Activated naive CD8-positive, alpha-beta T cell treated with anti-CD3 and anti-CD28 coated beads, Interleukin-2, amount 10 ng/mL, durations not matched to agents 7 days and 5 days (primary cell): Measurements from ENCODE around the gene MAP2K4. TPM values are rescaled to one million over a fixed set of nuclear protein-coding genes. Genes with fewer than 3 reads are reported as not detected.

Source experiments
- ATAC-seq: fragments of 150-1000 bp; cut with Tn5 transposase; one replicate; pipeline ENCODE4 v1.10.0; 2021; ENCODE audit warnings: low read depth, moderate library complexity
- POLR2A ChIA-PET: fragments of 350-600 bp; sonication (Branson Sonifier 250); formaldehyde crosslinking; loops from one replicate; lab custom pipeline; 2021; ENCODE audit warnings: antibody characterized with exemption; lab: Charles Lee
- DNase-seq: peaks from one replicate; pipeline ENCODE4 v3.0.0; 2021
- H3K27ac Mint-ChIP-seq: one replicate; pipeline ENCODE4 v1.8.0; 2022; ENCODE audit warnings: mild to moderate bottlenecking, mixed read lengths
- H3K27me3 Mint-ChIP-seq: one replicate; pipeline ENCODE4 v1.8.0; 2022; ENCODE audit warnings: mild to moderate bottlenecking, moderate library complexity, mixed read lengths
- H3K36me3 Mint-ChIP-seq: one replicate; pipeline ENCODE4 v1.8.0; 2021; ENCODE audit warnings: mild to moderate bottlenecking, mixed read lengths
- H3K4me1 Mint-ChIP-seq: one replicate; pipeline ENCODE4 v1.8.0; 2021; ENCODE audit warnings: mixed read lengths
- H3K4me3 Mint-ChIP-seq: one replicate; pipeline ENCODE4 v1.8.0; 2022; ENCODE audit warnings: mild to moderate bottlenecking, moderate library complexity, mixed read lengths
- H3K9me3 Mint-ChIP-seq: one replicate; pipeline ENCODE4 v1.8.0; 2021; ENCODE audit warnings: mixed read lengths
- total RNA-seq, 2 experiments: library from RNA; stranded (reverse); gene quantifications; one replicate each; pipeline ENCODE4 v1.2.3, GENCODE V29; 2021

MAP2K4 gene
- total RNA-seq, 2 experiments from 2014 or later = 44.6 to 47.1 TPM

DNA sequence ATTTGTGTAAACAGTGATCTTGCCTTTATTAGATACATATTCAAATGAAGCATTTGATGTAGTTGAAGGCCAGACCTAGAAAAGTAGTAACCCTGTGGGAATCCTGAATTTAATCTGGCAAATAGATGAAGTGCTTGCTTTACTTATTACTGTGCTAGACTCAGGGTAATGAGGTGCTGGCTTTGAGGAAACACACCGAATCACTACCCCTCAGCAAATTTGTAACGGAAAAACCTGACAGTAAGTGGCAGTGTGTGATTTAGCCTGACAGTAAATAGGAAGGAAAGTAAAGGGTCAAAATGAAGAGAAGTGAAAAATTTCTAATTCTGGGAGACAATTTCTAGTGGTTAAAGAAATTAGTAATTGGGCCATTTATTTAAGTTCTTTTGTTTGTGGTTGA, 90.2 kb downstream of the MAP2K4 start:
- no peak overlapping the region for H3K27ac Mint-ChIP-seq

DNA sequence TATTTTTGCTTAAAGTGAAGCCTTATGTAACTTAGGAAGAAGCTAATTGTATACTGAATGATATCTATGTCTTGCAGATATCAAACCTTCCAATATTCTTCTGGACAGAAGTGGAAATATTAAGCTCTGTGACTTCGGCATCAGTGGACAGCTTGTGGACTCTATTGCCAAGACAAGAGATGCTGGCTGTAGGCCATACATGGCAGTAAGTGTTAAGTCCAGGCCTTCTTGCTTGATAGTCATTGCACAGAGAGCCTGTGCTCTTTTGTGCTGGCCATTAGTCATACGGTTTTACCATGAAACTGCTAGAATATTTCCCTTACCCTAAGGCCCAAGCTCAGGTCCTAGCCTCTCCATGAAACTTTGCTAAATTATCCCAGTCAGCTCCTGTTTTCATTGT, 92.5 kb downstream of the MAP2K4 start:
- no peaks in the 10 kb centered on the region for H3K27me3 Mint-ChIP-seq
- H3K4me3 Mint-ChIP-seq = no peak overlapping the region
- DNase-seq (no peak), ATAC-seq (no peak)
- POLR2A ChIA-PET = no interaction called here
- H3K36me3 Mint-ChIP-seq = peaks cover 57% of the 10 kb centered on the region
- H3K27ac Mint-ChIP-seq = no peak overlapping the region
- no peaks in the 10 kb centered on the region for H3K9me3 Mint-ChIP-seq
- H3K4me1 Mint-ChIP-seq = peaks cover 2% of the 10 kb centered on the region

More for the DNA sequence above, 90.2 kb downstream of the MAP2K4 start:
- H3K4me1 Mint-ChIP-seq = peaks cover 4% of the 10 kb centered on the region
- no peaks in the 10 kb centered on the region for H3K27me3 Mint-ChIP-seq
- DNase-seq = no peak
- peaks cover 46% of the 10 kb centered on the region for H3K36me3 Mint-ChIP-seq
- no peaks in the 10 kb centered on the region for H3K9me3 Mint-ChIP-seq
- no peak overlapping the region for H3K4me3 Mint-ChIP-seq
- POLR2A ChIA-PET = no interaction called here
- no peak for ATAC-seq

DNA sequence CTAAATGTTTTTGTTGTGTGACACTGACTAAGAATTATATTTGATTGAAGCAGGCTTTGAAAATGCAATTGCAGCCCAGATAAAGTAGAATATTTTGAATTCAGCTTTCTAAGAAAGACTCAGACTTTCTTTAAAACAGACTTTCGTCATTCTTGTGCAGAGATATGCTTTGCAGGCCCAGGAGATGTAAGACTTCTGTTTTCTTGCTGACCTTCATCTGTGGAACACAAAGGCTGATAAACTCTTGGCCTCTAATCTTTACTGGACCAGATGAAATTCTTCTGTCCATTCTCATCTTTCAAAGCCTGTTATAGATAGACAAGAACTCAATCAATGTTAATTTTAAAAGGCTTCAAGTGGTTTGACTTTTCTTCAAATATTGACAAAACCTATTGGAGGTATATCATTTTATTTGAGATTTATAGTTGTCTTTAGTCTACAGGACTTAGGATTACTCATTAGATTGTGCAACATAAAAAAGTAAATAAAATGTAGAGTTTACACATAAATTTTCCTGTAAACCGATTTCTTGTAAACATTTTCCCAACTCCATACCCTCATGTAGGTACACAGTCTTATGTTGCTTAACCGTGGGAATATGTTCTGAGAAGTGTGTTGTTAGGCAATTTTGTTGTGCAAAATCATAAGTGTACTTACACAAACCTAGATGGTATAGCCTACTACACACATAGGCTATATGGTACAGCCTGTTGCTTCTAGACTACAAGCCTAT, 94.2 kb downstream of the MAP2K4 start:
- Mint-ChIP-seq H3K36me3 (peaks cover 69% of the 10 kb centered on the region), H3K4me3 (no peak overlapping the region), H3K9me3 (no peaks in the 10 kb centered on the region), H3K27me3 (no peaks in the 10 kb centered on the region), H3K4me1 (peaks cover 2% of the 10 kb centered on the region), H3K27ac (no peak overlapping the region)
- ATAC-seq (no peak), DNase-seq (no peak)
- POLR2A ChIA-PET = no interaction called here

DNA sequence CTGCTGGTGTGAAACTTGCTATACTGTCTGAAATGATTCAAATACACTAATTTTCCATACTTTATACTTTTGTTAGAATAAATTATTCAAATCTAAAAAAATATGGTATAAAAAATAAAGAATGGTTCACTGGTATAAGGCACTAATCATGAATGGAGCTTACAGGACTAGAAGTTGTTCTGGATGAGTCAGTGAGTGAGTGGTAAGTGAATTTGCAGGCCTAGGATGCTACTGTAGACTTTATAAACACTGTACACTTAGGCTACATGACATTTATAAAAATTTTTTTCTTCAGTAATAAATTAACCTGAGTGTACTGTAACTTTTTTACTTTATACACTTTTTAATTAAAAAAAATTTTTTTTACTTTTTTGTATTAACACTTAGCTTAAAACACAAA, 95.5 kb downstream of the MAP2K4 start:
- no peaks in the 10 kb centered on the region for H3K27me3 Mint-ChIP-seq
- POLR2A ChIA-PET = no interaction called here
- no peak overlapping the region for H3K27ac Mint-ChIP-seq
- H3K36me3 Mint-ChIP-seq = peaks cover 66% of the 10 kb centered on the region
- DNase-seq = no peak
- peaks cover 2% of the 10 kb centered on the region for H3K4me1 Mint-ChIP-seq
- ATAC-seq = no peak
- no peaks in the 10 kb centered on the region for H3K9me3 Mint-ChIP-seq
- no peak overlapping the region for H3K4me3 Mint-ChIP-seq

DNA sequence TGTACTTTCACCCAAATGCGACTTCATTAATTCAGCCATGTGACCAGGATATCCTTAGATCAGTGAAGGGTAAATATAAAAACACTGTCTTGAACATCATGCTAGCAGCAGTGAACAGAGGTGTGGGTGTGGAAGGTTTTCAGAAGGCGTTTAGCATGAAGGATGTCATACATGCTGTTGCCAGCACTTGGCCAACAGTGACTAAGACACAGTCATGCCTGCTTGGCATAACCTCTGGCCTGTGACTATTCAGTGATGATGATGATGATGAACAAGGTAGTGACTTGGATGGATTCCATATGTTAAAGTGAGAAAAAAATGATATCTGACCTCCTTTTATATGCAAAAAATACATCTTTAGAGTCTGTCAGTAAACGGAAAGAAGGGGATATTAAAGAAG, 97.9 kb downstream of the MAP2K4 start:
- DNase-seq (no peak), ATAC-seq (no peak)
- Mint-ChIP-seq H3K27ac (no peak overlapping the region), H3K9me3 (no peaks in the 10 kb centered on the region), H3K4me1 (no peaks in the 10 kb centered on the region), H3K36me3 (peaks cover 55% of the 10 kb centered on the region), H3K27me3 (no peaks in the 10 kb centered on the region), H3K4me3 (no peak overlapping the region)
- POLR2A ChIA-PET = no interaction called here

DNA sequence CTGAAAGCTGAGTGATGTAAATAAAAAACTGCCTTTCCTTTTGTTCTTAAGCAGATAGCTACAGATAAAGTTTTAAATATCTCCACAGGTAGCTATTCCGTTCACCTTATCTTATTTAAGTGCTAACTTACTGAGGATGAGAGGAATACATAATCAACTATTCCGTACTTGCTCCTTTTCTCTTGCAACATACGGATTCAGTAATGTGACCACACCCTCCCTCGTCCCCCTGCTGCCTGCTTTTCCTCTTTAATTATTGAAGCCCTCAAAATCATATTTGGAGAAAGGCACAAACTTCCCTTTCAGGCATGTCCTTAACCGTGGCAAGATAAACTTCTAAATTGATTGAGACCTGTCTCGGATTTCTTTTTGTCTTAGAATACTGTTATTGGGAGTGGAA, 101.4 kb downstream of the MAP2K4 start:
- Mint-ChIP-seq H3K27ac (no peak overlapping the region), H3K9me3 (no peaks in the 10 kb centered on the region), H3K4me1 (no peaks in the 10 kb centered on the region), H3K4me3 (no peak overlapping the region), H3K27me3 (no peaks in the 10 kb centered on the region), H3K36me3 (peaks cover 62% of the 10 kb centered on the region)
- DNase-seq (no peak), ATAC-seq (no peak)
- POLR2A ChIA-PET = no interaction called here

DNA sequence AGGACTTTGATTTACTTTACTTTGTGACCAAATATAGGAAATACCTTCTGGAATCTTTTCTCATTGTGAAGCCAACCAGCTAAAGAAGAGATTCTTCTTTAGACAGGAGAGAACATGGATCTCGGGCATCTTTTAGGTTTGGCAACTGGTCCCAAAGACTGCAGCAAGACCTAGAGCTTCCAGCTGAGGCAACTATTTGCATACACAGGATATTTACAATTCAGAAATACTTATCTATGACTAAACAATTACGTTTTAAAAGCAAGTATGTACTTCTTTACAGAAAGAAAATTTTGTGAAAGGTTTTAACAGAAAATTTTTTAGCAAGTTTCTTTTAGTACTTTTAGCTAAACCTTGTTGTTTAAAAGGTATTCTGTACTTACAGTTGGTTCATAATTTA, 106.5 kb downstream of the MAP2K4 start:
- POLR2A ChIA-PET = no interaction called here
- Mint-ChIP-seq H3K9me3 (no peaks in the 10 kb centered on the region), H3K27ac (no peak overlapping the region), H3K4me1 (no peaks in the 10 kb centered on the region), H3K27me3 (no peaks in the 10 kb centered on the region), H3K4me3 (no peak overlapping the region), H3K36me3 (peaks cover 65% of the 10 kb centered on the region)
- ATAC-seq = no peak
- DNase-seq = no peak

DNA sequence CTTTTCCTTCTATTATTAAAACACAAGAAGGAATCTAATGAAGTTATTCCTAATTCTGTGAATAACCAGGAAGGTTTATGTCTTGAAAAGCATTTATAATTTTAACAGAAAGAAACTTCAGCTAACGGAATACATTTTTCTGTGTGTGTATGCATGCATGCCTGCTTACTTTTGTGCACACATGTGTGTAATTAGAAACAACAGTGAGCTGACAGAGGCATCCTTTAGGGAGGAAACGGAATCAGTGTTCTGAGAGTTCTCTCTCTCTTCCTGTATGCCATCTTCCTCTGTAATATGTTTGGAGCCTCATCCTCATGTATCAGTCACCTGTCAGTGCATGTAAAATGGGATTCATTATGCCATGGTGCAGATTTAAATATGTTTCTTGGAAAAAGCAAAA, 107.0 kb downstream of the MAP2K4 start:
- POLR2A ChIA-PET = no interaction called here
- no peak for DNase-seq
- H3K27me3 Mint-ChIP-seq = no peaks in the 10 kb centered on the region
- H3K36me3 Mint-ChIP-seq = peaks cover 68% of the 10 kb centered on the region
- H3K27ac Mint-ChIP-seq = no peak overlapping the region
- no peaks in the 10 kb centered on the region for H3K9me3 Mint-ChIP-seq
- no peaks in the 10 kb centered on the region for H3K4me1 Mint-ChIP-seq
- no peak overlapping the region for H3K4me3 Mint-ChIP-seq
- no peak for ATAC-seq

DNA sequence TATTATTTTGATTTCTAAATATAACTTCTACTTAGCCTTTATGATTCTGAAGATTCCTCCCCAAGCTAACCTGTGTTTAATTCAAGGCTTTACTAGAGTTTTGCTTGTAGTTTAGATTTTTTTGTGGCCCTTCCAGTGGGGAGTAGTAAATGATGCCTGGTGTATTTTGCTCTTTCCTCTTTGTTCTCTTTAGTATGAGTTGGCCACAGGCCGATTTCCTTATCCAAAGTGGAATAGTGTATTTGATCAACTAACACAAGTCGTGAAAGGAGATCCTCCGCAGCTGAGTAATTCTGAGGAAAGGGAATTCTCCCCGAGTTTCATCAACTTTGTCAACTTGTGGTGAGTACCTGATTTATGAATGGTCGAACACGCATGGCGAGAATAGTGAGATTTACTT, 108.3 kb downstream of the MAP2K4 start:
- H3K4me3 Mint-ChIP-seq = no peak overlapping the region
- ATAC-seq (no peak), DNase-seq (no peak)
- H3K36me3 Mint-ChIP-seq = peaks cover 69% of the 10 kb centered on the region
- no peak overlapping the region for H3K27ac Mint-ChIP-seq
- no peaks in the 10 kb centered on the region for H3K9me3 Mint-ChIP-seq
- POLR2A ChIA-PET = no interaction called here
- H3K4me1 Mint-ChIP-seq = no peaks in the 10 kb centered on the region
- H3K27me3 Mint-ChIP-seq = no peaks in the 10 kb centered on the region

DNA sequence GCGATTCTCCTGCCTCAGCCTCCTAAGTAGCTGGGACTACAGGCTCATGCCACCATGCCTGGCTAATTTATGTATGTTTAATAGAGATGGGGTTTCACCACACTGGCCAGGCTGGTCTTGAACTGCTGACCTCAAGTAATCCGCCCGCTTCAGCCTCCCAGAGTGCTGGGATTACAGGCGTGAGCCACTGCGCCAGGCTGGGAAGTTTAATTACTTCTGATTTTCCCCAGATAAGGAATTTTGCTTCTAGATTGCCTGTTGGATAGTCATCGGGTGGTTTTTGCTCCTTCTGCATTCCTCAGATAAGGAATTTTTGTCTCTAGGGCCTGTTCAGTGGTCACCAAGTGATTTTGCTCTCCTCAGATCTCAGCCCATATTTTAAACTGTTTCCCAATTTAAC, 112.5 kb downstream of the MAP2K4 start:
- ATAC-seq = no peak
- Mint-ChIP-seq H3K4me3 (no peak overlapping the region), H3K9me3 (peaks cover 8% of the 10 kb centered on the region), H3K4me1 (no peaks in the 10 kb centered on the region), H3K27me3 (no peaks in the 10 kb centered on the region), H3K36me3 (peaks cover 68% of the 10 kb centered on the region), H3K27ac (no peak overlapping the region)
- POLR2A ChIA-PET = no interaction called here
- no peak for DNase-seq

DNA sequence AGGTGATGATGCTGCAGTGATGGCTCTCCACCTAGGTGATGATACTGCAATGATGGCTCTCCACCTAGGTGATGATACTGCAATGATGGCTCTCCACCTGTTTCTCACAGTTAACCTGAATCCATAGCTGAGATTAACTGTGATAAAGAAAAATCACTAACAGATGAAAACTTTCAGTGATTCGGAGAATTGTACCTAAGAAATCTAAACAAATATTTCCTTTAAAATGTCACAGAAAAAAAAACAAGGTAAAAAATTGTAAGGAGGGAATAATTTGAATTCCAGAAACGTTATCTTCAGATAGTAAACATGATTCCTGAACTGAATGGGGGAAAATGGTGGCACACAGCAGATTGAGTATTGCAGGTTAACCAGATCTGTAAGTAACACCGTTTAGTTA, 113.4 kb downstream of the MAP2K4 start:
- peaks cover 70% of the 10 kb centered on the region for H3K36me3 Mint-ChIP-seq
- no peaks in the 10 kb centered on the region for H3K27me3 Mint-ChIP-seq
- ATAC-seq (no peak), DNase-seq (no peak)
- POLR2A ChIA-PET = no interaction called here
- no peak overlapping the region for H3K4me3 Mint-ChIP-seq
- H3K9me3 Mint-ChIP-seq = peaks cover 10% of the 10 kb centered on the region
- no peak overlapping the region for H3K27ac Mint-ChIP-seq
- H3K4me1 Mint-ChIP-seq = no peaks in the 10 kb centered on the region

DNA sequence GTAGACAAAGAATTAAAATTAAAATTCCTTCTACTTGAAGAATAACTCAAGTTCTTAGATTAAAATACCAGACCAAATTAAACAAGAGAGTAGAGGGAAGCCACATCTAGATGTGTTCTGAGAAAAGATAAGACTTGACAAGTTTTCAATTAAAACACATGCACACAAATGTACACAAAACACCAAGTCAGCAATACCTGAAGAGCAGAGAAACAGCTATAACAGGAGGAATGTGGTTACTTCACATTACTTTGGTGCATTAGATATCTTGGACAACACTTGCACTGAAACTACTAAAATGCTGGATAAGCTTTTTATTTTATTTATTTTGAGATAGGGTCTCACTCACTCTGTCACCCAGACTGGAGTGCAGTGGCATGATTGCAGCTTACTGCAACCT, 113.9 kb downstream of the MAP2K4 start:
- H3K4me1 Mint-ChIP-seq = no peaks in the 10 kb centered on the region

DNA sequence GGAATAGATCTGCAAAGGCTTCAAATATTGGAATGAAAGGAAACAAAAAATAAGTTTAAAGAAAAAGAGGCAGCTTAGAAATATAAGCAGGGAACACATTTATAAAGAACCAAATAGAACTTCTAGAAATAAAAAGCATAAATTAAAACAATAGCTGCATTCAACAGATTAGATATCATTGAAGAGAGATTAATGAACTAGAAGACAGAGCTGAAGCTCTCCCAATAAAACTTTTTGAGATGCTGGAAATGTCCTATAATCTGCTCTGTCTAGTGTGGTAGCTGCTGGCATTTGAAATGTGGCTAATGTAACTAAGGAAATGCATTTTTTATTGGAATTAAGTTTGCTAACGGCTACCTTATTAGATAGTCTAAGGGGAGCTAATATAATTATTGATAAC, 115.6 kb downstream of the MAP2K4 start:
- Mint-ChIP-seq H3K27ac (no peak overlapping the region), H3K4me3 (no peak overlapping the region), H3K4me1 (no peaks in the 10 kb centered on the region), H3K27me3 (no peaks in the 10 kb centered on the region), H3K36me3 (peaks cover 76% of the 10 kb centered on the region), H3K9me3 (peaks cover 10% of the 10 kb centered on the region)
- POLR2A ChIA-PET = interaction anchor here (1.0 kb wide), 1 partner anchor 139 kb away, joined by 4 read pairs; the partner anchor contains the start of gene ZNF18
- ATAC-seq (no peak), DNase-seq (no peak)

More for the DNA sequence above, 113.9 kb downstream of the MAP2K4 start:
- Mint-ChIP-seq H3K36me3 (peaks cover 67% of the 10 kb centered on the region), H3K27ac (no peak overlapping the region), H3K9me3 (peaks cover 10% of the 10 kb centered on the region), H3K27me3 (no peaks in the 10 kb centered on the region), H3K4me3 (no peak overlapping the region)
- POLR2A ChIA-PET = no interaction called here
- ATAC-seq (no peak), DNase-seq (no peak)

DNA sequence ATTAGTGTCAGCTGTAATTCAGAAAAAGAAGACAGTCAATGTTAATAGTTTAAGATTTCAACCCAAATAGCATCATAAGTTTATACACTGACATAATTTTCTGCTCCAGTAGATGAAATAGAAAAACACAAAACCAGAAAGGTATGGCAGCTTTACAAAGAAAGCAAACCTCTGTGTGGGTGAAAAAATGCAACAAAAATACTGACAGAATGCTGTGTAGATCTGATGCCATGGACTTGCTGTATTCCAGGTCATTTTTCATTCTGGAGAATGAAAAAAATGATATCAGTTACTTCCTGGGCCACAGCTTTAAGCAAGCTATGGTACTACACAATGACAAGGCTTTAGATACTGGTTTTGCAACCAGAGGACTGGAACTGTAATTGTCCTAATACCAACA, 116.0 kb downstream of the MAP2K4 start:
- DNase-seq = no peak
- POLR2A ChIA-PET = interaction anchor here (1.0 kb wide), 1 partner anchor 139 kb away, joined by 4 read pairs; the partner anchor contains the start of gene ZNF18
- Mint-ChIP-seq H3K27ac (no peak overlapping the region), H3K4me3 (no peak overlapping the region), H3K9me3 (peaks cover 10% of the 10 kb centered on the region), H3K36me3 (peaks cover 76% of the 10 kb centered on the region), H3K27me3 (no peaks in the 10 kb centered on the region), H3K4me1 (no peaks in the 10 kb centered on the region)
- no peak for ATAC-seq
